Hepatocyte (in vitro differentiated cells): ENCODE results near the gene LRRC61.
"Not testable (repeated sequence)": the region's sequence is repeated elsewhere in the genome, so short reads cannot be mapped to it uniquely, and the experiment has no call there.

Experiments used
- EZH2 ChIP-seq: fragments of 200-600 bp; sonication (generic); IDR thresholded peaks from 2 replicates; pipeline ENCODE4 v1.6.1; 2016; ENCODE audit warnings: antibody characterized with exemption, mild to moderate bottlenecking, borderline replicate concordance
- TF ChIP-seq, protein P1 (sequence below): fragments of 200-600 bp; sonication (generic); IDR thresholded peaks from 2 replicates; pipeline ENCODE4 v1.5.1; 2016; ENCODE audit warnings: antibody characterized with exemption, mild to moderate bottlenecking; ENCODE audit not compliant: poor library complexity

GRCh38 chr7:150295614-150296013 is 27.5 kb upstream of the LRRC61 start:
- not testable (repeated sequence) for TF ChIP-seq EZH2
- TF ChIP-seq, protein P1, sequence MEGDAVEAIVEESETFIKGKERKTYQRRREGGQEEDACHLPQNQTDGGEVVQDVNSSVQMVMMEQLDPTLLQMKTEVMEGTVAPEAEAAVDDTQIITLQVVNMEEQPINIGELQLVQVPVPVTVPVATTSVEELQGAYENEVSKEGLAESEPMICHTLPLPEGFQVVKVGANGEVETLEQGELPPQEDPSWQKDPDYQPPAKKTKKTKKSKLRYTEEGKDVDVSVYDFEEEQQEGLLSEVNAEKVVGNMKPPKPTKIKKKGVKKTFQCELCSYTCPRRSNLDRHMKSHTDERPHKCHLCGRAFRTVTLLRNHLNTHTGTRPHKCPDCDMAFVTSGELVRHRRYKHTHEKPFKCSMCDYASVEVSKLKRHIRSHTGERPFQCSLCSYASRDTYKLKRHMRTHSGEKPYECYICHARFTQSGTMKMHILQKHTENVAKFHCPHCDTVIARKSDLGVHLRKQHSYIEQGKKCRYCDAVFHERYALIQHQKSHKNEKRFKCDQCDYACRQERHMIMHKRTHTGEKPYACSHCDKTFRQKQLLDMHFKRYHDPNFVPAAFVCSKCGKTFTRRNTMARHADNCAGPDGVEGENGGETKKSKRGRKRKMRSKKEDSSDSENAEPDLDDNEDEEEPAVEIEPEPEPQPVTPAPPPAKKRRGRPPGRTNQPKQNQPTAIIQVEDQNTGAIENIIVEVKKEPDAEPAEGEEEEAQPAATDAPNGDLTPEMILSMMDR = not testable (repeated sequence)
